Measurements from ENCODE around the gene ITGBL1.

ITGBL1 gene

GRCh38 chr13:101661839-101662238, 209.4 kb downstream of the ITGBL1 start:
- Histone ChIP-seq H2AFZ (ENCODE audit: low read length) (no peak overlapping the region), H3K9ac (ENCODE audit: low read depth, low read length, poor library complexity, severe bottlenecking) (no peak overlapping the region), H3K79me2 (ENCODE audit: insufficient read depth, low read length) (no peaks in the 10 kb centered on the region), H3K27me3 (ENCODE audit: insufficient read depth, low read length, poor library complexity, severe bottlenecking) (no peaks in the 10 kb centered on the region), H3K4me2 (ENCODE audit: low read depth, low read length, poor library complexity, severe bottlenecking) (no peak overlapping the region), H3K9me3 (ENCODE audit: insufficient read depth, low read depth, low read length) (no peaks in the 10 kb centered on the region), H4K20me1 (ENCODE audit: insufficient read depth, low read length, poor library complexity, severe bottlenecking) (no peaks in the 10 kb centered on the region), H3F3A (ENCODE audit: low read depth) (no peaks in the 10 kb centered on the region), H3K9me2 (replicated peaks; ENCODE audit: low read depth, low read length) (no peaks in the 10 kb centered on the region), H3K4me1 (ENCODE audit: insufficient read depth, low read length, poor library complexity, severe bottlenecking) (no peaks in the 10 kb centered on the region), H3K4me3 (ENCODE audit: low read length, poor library complexity, severe bottlenecking) (no peak overlapping the region), H3K36me3 (ENCODE audit: insufficient read depth, low read length) (no peaks in the 10 kb centered on the region)
- no peak for TF ChIP-seq EZH2phosphoT487 (IDR thresholded peaks at IDR 0.05; ENCODE audit: borderline replicate concordance)
- TF ChIP-seq, protein P1, sequence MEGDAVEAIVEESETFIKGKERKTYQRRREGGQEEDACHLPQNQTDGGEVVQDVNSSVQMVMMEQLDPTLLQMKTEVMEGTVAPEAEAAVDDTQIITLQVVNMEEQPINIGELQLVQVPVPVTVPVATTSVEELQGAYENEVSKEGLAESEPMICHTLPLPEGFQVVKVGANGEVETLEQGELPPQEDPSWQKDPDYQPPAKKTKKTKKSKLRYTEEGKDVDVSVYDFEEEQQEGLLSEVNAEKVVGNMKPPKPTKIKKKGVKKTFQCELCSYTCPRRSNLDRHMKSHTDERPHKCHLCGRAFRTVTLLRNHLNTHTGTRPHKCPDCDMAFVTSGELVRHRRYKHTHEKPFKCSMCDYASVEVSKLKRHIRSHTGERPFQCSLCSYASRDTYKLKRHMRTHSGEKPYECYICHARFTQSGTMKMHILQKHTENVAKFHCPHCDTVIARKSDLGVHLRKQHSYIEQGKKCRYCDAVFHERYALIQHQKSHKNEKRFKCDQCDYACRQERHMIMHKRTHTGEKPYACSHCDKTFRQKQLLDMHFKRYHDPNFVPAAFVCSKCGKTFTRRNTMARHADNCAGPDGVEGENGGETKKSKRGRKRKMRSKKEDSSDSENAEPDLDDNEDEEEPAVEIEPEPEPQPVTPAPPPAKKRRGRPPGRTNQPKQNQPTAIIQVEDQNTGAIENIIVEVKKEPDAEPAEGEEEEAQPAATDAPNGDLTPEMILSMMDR (conservative IDR thresholded peaks at IDR 0.05; ENCODE audit: low read length), result no peak

GRCh38 chr13:101673360-101674105, 221.1 kb downstream of the ITGBL1 start:
- Histone ChIP-seq H3K9me2 (replicated peaks; ENCODE audit: low read depth, low read length) (no peaks in the 10 kb centered on the region), H3K36me3 (ENCODE audit: insufficient read depth, low read length) (no peaks in the 10 kb centered on the region), H3K9ac (ENCODE audit: low read depth, low read length, poor library complexity, severe bottlenecking) (no peak overlapping the region), H3K4me2 (ENCODE audit: low read depth, low read length, poor library complexity, severe bottlenecking) (no peak overlapping the region), H3K27me3 (ENCODE audit: insufficient read depth, low read length, poor library complexity, severe bottlenecking) (no peaks in the 10 kb centered on the region), H4K20me1 (ENCODE audit: insufficient read depth, low read length, poor library complexity, severe bottlenecking) (no peaks in the 10 kb centered on the region), H2AFZ (ENCODE audit: low read length) (no peak overlapping the region), H3F3A (ENCODE audit: low read depth) (no peaks in the 10 kb centered on the region), H3K79me2 (ENCODE audit: insufficient read depth, low read length) (no peaks in the 10 kb centered on the region), H3K9me3 (ENCODE audit: insufficient read depth, low read depth, low read length) (no peaks in the 10 kb centered on the region), H3K4me1 (ENCODE audit: insufficient read depth, low read length, poor library complexity, severe bottlenecking) (no peaks in the 10 kb centered on the region), H3K4me3 (ENCODE audit: low read length, poor library complexity, severe bottlenecking) (no peak overlapping the region)
- TF ChIP-seq, protein P1 (conservative IDR thresholded peaks at IDR 0.05; ENCODE audit: low read length), result no peak

DNA sequence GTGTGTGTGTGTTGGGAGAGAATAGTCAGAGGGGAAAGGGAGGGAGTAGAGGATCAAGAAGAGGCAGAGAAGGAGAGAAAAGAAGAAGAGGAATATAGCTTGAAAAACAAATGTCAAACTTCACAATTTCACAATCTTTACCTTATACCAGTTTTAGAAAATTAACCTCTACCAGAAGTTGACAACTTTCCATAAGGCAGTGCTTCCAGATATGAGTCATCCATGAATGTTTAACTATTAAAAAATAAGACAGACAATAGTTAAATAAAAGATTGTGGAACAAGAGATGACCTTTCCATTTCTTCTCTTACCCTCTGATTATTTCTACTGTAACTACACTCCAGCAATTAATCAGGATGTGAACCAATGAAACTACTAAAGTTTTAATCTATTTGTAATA, 229.4 kb downstream of the ITGBL1 start:
- Histone ChIP-seq H2AFZ (ENCODE audit: low read length) (no peak overlapping the region), H3K4me2 (ENCODE audit: low read depth, low read length, poor library complexity, severe bottlenecking) (no peak overlapping the region), H3F3A (ENCODE audit: low read depth) (no peaks in the 10 kb centered on the region), H3K36me3 (ENCODE audit: insufficient read depth, low read length) (no peaks in the 10 kb centered on the region), H3K4me3 (ENCODE audit: low read length, poor library complexity, severe bottlenecking) (no peak overlapping the region), H4K20me1 (ENCODE audit: insufficient read depth, low read length, poor library complexity, severe bottlenecking) (no peaks in the 10 kb centered on the region), H3K27me3 (ENCODE audit: insufficient read depth, low read length, poor library complexity, severe bottlenecking) (no peaks in the 10 kb centered on the region), H3K9me2 (replicated peaks; ENCODE audit: low read depth, low read length) (no peaks in the 10 kb centered on the region), H3K79me2 (ENCODE audit: insufficient read depth, low read length) (no peaks in the 10 kb centered on the region), H3K9me3 (ENCODE audit: insufficient read depth, low read depth, low read length) (no peaks in the 10 kb centered on the region), H3K4me1 (ENCODE audit: insufficient read depth, low read length, poor library complexity, severe bottlenecking) (no peaks in the 10 kb centered on the region), H3K9ac (ENCODE audit: low read depth, low read length, poor library complexity, severe bottlenecking) (no peak overlapping the region)
- TF ChIP-seq, protein P1 (conservative IDR thresholded peaks at IDR 0.05; ENCODE audit: low read length), result no peak
- TF ChIP-seq EZH2phosphoT487 (IDR thresholded peaks at IDR 0.05; ENCODE audit: borderline replicate concordance), result no peak

Measured in Loucy (cell line).